Cardiac muscle cell (in vitro differentiated cells and primary cell): Measurements from ENCODE around the gene CST7. TPM values are rescaled to one million over a fixed set of nuclear protein-coding genes. Genes with fewer than 3 reads are reported as not detected.

Experiments
- DNase-seq, 2 donors: peaks; one replicate each; pipeline versions ENCODE4 v3.0.0 to v3.0.0-alpha.2; 2010 to 2017; ENCODE audit warnings: low read depth in 1 of 2, low spot score in 1 of 2
- H3K27ac ChIP-seq: fragments of 200-600 bp; sonication (generic); 2 replicates; pipeline ENCODE4 v1.5.1; 2016
- H3K27me3 ChIP-seq: fragments of 200-600 bp; sonication (generic); 2 replicates; pipeline ENCODE4 v1.6.0; 2016; ENCODE audit warnings: control low read depth
- H3K36me3 ChIP-seq: fragments of 200-600 bp; sonication (generic); 2 replicates; pipeline ENCODE4 v1.5.1; 2016; ENCODE audit warnings: control low read depth
- H3K4me1 ChIP-seq: fragments of 200-600 bp; sonication (generic); 2 replicates; pipeline ENCODE4 v1.8.1; 2017; ENCODE audit warnings: low read depth, mild to moderate bottlenecking, mixed run types
- H3K4me3 ChIP-seq: fragments of 200-600 bp; sonication (generic); 2 replicates; pipeline ENCODE4 v1.5.1; 2016; ENCODE audit warnings: mild to moderate bottlenecking
- H3K9me3 ChIP-seq: fragments of 200-600 bp; sonication (generic); 2 replicates; pipeline ENCODE4 v1.5.1; 2017; ENCODE audit warnings: low read depth, mild to moderate bottlenecking, control low read depth
- CTCF ChIP-seq: IDR thresholded peaks from 2 replicates; pipeline ENCODE4 v1.5.1; 2012; ENCODE audit warnings: low read depth, mild to moderate bottlenecking, low read length
- polyA plus RNA-seq: library from polyadenylated mRNA; unstranded; fragments of >200 nt; fragmentation: Nextera tagmentation; extraction: Ambion mirVana; gene quantifications from 2 replicates; pipeline ENCODE4 v1.2.1, GENCODE V29; 2016
- total RNA-seq: library from RNA; depleted of rRNA; stranded (reverse); fragments of >200 nt; gene quantifications from 2 replicates; pipeline ENCODE4 v1.2.3, GENCODE V29; 2016

The CST7 gene
- total and polyA plus RNA-seq, 2 experiments from 2014 or later, result 0.20 TPM; not detected in 1

GRCh38 chr20:24966317-24967012 is 17.4 kb downstream of the CST7 start:
- no peak for DNase-seq
- Histone ChIP-seq H3K27me3 (no peaks in the 10 kb centered on the region), H3K4me3 (no peak overlapping the region), H3K27ac (no peak overlapping the region), H3K36me3 (peaks cover 9% of the 10 kb centered on the region), H3K9me3 (no peaks in the 10 kb centered on the region), H3K4me1 (no peaks in the 10 kb centered on the region)
- no peak for TF ChIP-seq CTCF

DNA sequence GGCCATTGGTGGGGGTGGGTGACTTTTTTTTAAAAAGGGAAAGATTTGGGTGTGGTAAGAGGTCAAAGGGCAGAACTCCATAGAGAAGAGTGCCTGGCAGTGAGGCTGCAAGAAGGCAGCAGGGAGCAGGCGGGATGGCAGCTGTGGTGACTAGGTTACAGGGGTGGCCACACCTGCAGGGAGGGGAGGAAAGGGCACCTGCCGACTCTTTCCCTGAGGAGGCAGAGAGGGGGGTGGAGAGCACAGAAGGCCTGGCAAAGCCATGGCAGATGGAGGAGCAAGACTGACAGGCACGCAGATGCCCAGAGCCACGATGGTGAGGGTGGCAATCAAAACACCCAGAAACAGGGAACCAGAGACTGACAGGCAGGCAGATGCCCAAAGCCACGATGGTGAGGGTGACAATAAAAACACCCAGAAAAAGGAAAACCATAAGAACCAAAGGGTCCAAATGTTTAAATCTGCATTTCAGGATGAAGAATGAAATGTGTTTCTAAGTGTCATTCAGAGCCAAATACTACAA is 19.3 kb downstream of the CST7 start:
- no peak for TF ChIP-seq CTCF
- no peak overlapping the region for H3K4me3 ChIP-seq
- no peaks in the 10 kb centered on the region for H3K9me3 ChIP-seq
- H3K36me3 ChIP-seq, result peaks cover 9% of the 10 kb centered on the region
- no peak for DNase-seq
- H3K27ac ChIP-seq, result no peak overlapping the region
- no peaks in the 10 kb centered on the region for H3K27me3 ChIP-seq
- no peaks in the 10 kb centered on the region for H3K4me1 ChIP-seq

- no peak for TF ChIP-seq CTCF
- no peak overlapping the region for H3K27ac ChIP-seq
- H3K27me3 ChIP-seq, result no peaks in the 10 kb centered on the region
- H3K4me1 ChIP-seq, result no peaks in the 10 kb centered on the region
- H3K9me3 ChIP-seq, result no peaks in the 10 kb centered on the region
- no peak for DNase-seq
- peaks cover 9% of the 10 kb centered on the region for H3K36me3 ChIP-seq
- H3K4me3 ChIP-seq, result no peak overlapping the region
Measured at GRCh38 chr20:24969186-24970029, 20.3 kb downstream of the CST7 start.

DNA sequence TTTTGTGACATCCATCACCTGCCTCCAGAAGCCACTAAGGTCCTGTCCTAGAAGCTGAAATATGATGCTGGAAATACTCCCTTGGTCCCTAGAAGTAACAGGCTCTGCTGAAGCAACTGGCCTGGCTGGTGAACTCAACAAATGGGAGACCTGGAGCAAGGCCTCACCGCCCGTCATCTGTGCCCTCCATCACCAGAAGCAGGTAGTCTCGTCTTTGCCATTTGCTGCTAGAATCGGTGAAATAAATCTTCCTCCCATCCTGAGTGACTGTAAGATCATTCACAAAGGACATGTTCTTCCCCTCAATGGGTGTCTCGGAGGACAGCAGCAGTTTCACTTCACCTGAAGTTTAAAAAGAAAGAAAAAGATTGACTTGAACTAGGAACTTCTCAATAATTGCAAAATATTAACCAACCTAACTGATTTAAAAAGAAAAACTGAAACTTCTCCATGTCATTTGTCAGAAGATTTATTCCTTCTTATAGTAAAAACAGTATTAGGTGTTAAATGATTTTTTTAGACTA is 21.0 kb downstream of the CST7 start:
- no peak for DNase-seq
- TF ChIP-seq CTCF, result no peak

GRCh38 chr20:24970754-24971153 is 21.7 kb downstream of the CST7 start:
- TF ChIP-seq CTCF, result no peak
- DNase-seq, result no peak
- Histone ChIP-seq H3K4me3 (no peak overlapping the region), H3K27ac (no peak overlapping the region), H3K4me1 (no peaks in the 10 kb centered on the region), H3K27me3 (no peaks in the 10 kb centered on the region), H3K9me3 (no peaks in the 10 kb centered on the region), H3K36me3 (peaks cover 9% of the 10 kb centered on the region)

More for the DNA sequence above, 21.0 kb downstream of the CST7 start:
- Histone ChIP-seq H3K4me1 (no peaks in the 10 kb centered on the region), H3K36me3 (peaks cover 9% of the 10 kb centered on the region), H3K4me3 (no peak overlapping the region), H3K27ac (no peak overlapping the region), H3K9me3 (no peaks in the 10 kb centered on the region), H3K27me3 (no peaks in the 10 kb centered on the region)
